SK-N-SH treated with all-trans-retinoic acid at 6 μM for 48 hours (cell line): Measurements from ENCODE around the gene TXLNB.

Experiments
- ATAC-seq: fragments of 200-7000 bp; cut with Tn5 transposase; 3 replicates; pipeline ENCODE4 v1.9.1; 2020; ENCODE audit warnings: mild to moderate bottlenecking, moderate library complexity
- ARNTL ChIP-seq: fragments of 450-650 bp; formaldehyde crosslinking; IDR thresholded peaks from 2 replicates; pipeline ENCODE4 v1.5.0; 2020; ENCODE audit warnings: low read depth, mild to moderate bottlenecking, moderate library complexity, borderline replicate concordance
- BACH2 ChIP-seq: fragments of 250-450 bp; sonication (Bioruptor Pico); IDR thresholded peaks from 2 replicates; pipeline ENCODE4 v1.9.0; 2021; ENCODE audit warnings: mild to moderate bottlenecking, borderline replicate concordance
- ESRRG ChIP-seq: fragments of 250-450 bp; sonication (Bioruptor Pico); IDR thresholded peaks from 2 replicates; pipeline ENCODE4 v1.6.1; 2021; ENCODE audit warnings: mild to moderate bottlenecking
- GLIS3 ChIP-seq: fragments of 250-450 bp; sonication (Bioruptor Pico); IDR thresholded peaks from 2 replicates; pipeline ENCODE4 v1.5.0; 2020; ENCODE audit warnings: mild to moderate bottlenecking, moderate library complexity
- ISL1 ChIP-seq: fragments of 250-450 bp; sonication (Bioruptor Pico); IDR thresholded peaks from 2 replicates; pipeline ENCODE4 v2.1.2; 2022; ENCODE audit warnings: mild to moderate bottlenecking, moderate library complexity
- PPARA ChIP-seq: fragments of 250-450 bp; sonication (Bioruptor Pico); IDR thresholded peaks from 2 replicates; pipeline ENCODE4 v1.5.0; 2020; ENCODE audit warnings: mild to moderate bottlenecking, borderline replicate concordance
- RARB ChIP-seq: fragments of 250-450 bp; sonication (Bioruptor Pico); IDR thresholded peaks from 2 replicates; pipeline ENCODE4 v1.8.0; 2021; ENCODE audit warnings: mild to moderate bottlenecking, moderate library complexity
- SNAI2 ChIP-seq: fragments of 250-450 bp; sonication (Bioruptor Pico); IDR thresholded peaks from 2 replicates; pipeline ENCODE4 v1.5.0; 2020; ENCODE audit warnings: mild to moderate bottlenecking, moderate library complexity
- TCF4 ChIP-seq: fragments of 250-450 bp; sonication (Bioruptor Pico); IDR thresholded peaks from 2 replicates; pipeline ENCODE4 v1.8.0; 2021; ENCODE audit warnings: mild to moderate bottlenecking, moderate library complexity, borderline replicate concordance
- TOX ChIP-seq: fragments of 250-450 bp; sonication (Bioruptor Pico); IDR thresholded peaks from 2 replicates; pipeline ENCODE4 v1.8.0; 2021; ENCODE audit warnings: mild to moderate bottlenecking, moderate library complexity, borderline replicate concordance
- ZC3H10 ChIP-seq: fragments of 250-450 bp; sonication (Bioruptor Pico); IDR thresholded peaks from 2 replicates; pipeline ENCODE4 v1.5.1; 2021; ENCODE audit warnings: mild to moderate bottlenecking, moderate library complexity
- ZFP3 ChIP-seq: fragments of 250-450 bp; sonication (Bioruptor Pico); IDR thresholded peaks from 2 replicates; pipeline ENCODE4 v1.5.0; 2020; ENCODE audit warnings: mild to moderate bottlenecking, moderate library complexity
- ZFP30 ChIP-seq: fragments of 450-650 bp; formaldehyde crosslinking; IDR thresholded peaks from 2 replicates; pipeline ENCODE4 v1.5.0; 2022; ENCODE audit warnings: mild to moderate bottlenecking, moderate library complexity
- ZNF70 ChIP-seq: fragments of 450-650 bp; formaldehyde crosslinking; IDR thresholded peaks from 2 replicates; pipeline ENCODE4 v1.5.0; 2020; ENCODE audit warnings: mild to moderate bottlenecking, moderate library complexity
- ZNF8 ChIP-seq: fragments of 450-650 bp; formaldehyde crosslinking; IDR thresholded peaks from 2 replicates; pipeline ENCODE4 v1.5.0; 2020; ENCODE audit warnings: mild to moderate bottlenecking, moderate library complexity
- TF ChIP-seq, protein P1 (sequence below): fragments of 250-450 bp; sonication (Bioruptor Pico); IDR thresholded peaks from 2 replicates; pipeline ENCODE4 v1.5.1; 2021; ENCODE audit warnings: mild to moderate bottlenecking, moderate library complexity
- TF ChIP-seq, protein P2 (sequence below): fragments of 250-450 bp; sonication (Bioruptor Pico); IDR thresholded peaks from 2 replicates; pipeline ENCODE4 v1.8.0; 2021; ENCODE audit warnings: low read depth, mild to moderate bottlenecking, moderate library complexity, borderline replicate concordance
- TF ChIP-seq, protein P3 (sequence below): fragments of 250-450 bp; sonication (Bioruptor Pico); IDR thresholded peaks from 2 replicates; pipeline ENCODE4 v1.5.1; 2020; ENCODE audit warnings: low read depth, mild to moderate bottlenecking, moderate library complexity
- TF ChIP-seq, protein P4 (sequence below): fragments of 250-450 bp; sonication (Bioruptor Pico); IDR thresholded peaks from 2 replicates; pipeline ENCODE4 v1.8.0; 2020; ENCODE audit warnings: mild to moderate bottlenecking, moderate library complexity, borderline replicate concordance
- TF ChIP-seq, protein P5 (sequence below): fragments of 250-450 bp; sonication (Bioruptor Pico); IDR thresholded peaks from 2 replicates; pipeline ENCODE4 v1.5.0; 2020; ENCODE audit warnings: mild to moderate bottlenecking, moderate library complexity

The TXLNB gene

DNA sequence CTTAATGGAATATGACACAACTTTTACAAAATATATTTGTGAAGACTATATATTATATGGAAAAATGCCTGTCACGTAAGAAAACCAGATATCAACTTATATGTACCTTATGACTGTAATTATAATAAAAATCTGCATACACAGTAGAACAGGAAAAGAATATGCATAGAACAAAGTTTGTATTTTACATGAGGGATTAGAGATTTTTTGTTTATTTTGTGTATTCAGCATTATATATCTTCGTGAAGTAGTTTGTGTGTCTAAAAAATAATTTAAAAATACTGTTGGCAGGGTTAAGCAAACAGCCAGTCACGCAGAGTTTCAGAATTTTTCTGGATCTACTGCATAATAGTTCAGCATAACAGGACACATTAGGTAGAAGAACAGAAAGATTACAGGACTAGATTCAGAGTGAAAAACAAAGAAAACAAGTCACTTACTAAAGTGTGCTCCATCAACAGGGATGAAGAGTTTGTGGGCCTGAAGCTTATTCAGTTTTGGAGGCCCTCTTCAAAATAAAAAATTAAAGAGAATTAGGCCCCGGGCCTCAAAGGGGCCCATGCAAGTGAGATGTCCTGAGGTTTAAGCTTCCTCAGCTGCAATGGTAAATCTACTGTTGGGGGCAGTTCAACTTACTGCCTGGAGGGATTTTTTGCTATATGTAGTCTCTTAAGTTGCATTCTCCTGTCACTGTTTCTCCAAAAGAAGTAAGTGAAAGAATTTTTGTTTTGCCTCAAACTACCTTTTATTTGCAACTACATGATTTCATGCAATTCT, 16.3 kb downstream of the TXLNB start:
- no peak for ATAC-seq
- TF ChIP-seq, protein P1, sequence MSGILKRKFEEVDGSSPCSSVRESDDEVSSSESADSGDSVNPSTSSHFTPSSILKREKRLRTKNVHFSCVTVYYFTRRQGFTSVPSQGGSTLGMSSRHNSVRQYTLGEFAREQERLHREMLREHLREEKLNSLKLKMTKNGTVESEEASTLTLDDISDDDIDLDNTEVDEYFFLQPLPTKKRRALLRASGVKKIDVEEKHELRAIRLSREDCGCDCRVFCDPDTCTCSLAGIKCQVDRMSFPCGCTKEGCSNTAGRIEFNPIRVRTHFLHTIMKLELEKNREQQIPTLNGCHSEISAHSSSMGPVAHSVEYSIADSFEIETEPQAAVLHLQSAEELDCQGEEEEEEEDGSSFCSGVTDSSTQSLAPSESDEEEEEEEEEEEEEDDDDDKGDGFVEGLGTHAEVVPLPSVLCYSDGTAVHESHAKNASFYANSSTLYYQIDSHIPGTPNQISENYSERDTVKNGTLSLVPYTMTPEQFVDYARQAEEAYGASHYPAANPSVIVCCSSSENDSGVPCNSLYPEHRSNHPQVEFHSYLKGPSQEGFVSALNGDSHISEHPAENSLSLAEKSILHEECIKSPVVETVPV (CRISPR knock-in tag): no peak
- TF ChIP-seq PPARA (CRISPR knock-in tag) (no peak), ZFP3 (CRISPR knock-in tag) (no peak), ISL1 (no peak), BACH2 (CRISPR knock-in tag) (no peak), TOX (CRISPR knock-in tag) (no peak)
- TF ChIP-seq, protein P2, sequence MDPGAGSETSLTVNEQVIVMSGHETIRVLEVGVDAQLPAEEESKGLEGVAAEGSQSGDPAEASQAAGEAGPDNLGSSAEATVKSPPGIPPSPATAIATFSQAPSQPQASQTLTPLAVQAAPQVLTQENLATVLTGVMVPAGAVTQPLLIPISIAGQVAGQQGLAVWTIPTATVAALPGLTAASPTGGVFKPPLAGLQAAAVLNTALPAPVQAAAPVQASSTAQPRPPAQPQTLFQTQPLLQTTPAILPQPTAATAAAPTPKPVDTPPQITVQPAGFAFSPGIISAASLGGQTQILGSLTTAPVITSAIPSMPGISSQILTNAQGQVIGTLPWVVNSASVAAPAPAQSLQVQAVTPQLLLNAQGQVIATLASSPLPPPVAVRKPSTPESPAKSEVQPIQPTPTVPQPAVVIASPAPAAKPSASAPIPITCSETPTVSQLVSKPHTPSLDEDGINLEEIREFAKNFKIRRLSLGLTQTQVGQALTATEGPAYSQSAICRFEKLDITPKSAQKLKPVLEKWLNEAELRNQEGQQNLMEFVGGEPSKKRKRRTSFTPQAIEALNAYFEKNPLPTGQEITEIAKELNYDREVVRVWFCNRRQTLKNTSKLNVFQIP (CRISPR knock-in tag): no peak
- TF ChIP-seq, protein P3, sequence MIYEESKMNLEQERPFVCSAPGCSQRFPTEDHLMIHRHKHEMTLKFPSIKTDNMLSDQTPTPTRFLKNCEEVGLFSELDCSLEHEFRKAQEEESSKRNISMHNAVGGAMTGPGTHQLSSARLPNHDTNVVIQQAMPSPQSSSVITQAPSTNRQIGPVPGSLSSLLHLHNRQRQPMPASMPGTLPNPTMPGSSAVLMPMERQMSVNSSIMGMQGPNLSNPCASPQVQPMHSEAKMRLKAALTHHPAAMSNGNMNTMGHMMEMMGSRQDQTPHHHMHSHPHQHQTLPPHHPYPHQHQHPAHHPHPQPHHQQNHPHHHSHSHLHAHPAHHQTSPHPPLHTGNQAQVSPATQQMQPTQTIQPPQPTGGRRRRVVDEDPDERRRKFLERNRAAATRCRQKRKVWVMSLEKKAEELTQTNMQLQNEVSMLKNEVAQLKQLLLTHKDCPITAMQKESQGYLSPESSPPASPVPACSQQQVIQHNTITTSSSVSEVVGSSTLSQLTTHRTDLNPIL: no peak

DNA sequence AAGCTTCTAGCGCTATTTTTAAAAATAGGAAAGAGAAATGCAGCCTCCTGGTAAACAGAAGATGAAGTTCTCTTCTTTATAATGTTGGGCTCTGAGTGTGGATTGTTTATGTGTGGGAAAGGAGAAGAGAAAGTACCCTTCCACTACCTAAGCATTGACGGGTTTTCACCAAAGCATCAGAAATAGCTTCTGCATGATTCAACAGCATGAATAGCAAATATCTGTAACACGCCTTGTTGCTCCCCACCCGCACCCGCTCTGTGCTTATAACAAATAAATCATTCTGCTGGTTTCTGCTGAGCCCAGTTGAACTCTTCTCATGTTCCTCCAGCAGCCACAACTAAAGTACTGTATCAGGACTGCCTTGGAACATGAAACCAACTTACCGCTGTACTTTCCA, 20.7 kb downstream of the TXLNB start:
- no peak for ATAC-seq
- TF ChIP-seq ZNF70 (CRISPR knock-in tag) (no peak), ZC3H10 (CRISPR knock-in tag) (no peak), ESRRG (no peak), ZFP3 (CRISPR knock-in tag) (no peak), ARNTL (CRISPR knock-in tag) (no peak), GLIS3 (CRISPR knock-in tag) (no peak), TOX (CRISPR knock-in tag) (no peak)
- TF ChIP-seq, protein P4, sequence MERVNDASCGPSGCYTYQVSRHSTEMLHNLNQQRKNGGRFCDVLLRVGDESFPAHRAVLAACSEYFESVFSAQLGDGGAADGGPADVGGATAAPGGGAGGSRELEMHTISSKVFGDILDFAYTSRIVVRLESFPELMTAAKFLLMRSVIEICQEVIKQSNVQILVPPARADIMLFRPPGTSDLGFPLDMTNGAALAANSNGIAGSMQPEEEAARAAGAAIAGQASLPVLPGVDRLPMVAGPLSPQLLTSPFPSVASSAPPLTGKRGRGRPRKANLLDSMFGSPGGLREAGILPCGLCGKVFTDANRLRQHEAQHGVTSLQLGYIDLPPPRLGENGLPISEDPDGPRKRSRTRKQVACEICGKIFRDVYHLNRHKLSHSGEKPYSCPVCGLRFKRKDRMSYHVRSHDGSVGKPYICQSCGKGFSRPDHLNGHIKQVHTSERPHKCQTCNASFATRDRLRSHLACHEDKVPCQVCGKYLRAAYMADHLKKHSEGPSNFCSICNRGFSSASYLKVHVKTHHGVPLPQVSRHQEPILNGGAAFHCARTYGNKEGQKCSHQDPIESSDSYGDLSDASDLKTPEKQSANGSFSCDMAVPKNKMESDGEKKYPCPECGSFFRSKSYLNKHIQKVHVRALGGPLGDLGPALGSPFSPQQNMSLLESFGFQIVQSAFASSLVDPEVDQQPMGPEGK (CRISPR knock-in tag): no peak
- TF ChIP-seq, protein P5, sequence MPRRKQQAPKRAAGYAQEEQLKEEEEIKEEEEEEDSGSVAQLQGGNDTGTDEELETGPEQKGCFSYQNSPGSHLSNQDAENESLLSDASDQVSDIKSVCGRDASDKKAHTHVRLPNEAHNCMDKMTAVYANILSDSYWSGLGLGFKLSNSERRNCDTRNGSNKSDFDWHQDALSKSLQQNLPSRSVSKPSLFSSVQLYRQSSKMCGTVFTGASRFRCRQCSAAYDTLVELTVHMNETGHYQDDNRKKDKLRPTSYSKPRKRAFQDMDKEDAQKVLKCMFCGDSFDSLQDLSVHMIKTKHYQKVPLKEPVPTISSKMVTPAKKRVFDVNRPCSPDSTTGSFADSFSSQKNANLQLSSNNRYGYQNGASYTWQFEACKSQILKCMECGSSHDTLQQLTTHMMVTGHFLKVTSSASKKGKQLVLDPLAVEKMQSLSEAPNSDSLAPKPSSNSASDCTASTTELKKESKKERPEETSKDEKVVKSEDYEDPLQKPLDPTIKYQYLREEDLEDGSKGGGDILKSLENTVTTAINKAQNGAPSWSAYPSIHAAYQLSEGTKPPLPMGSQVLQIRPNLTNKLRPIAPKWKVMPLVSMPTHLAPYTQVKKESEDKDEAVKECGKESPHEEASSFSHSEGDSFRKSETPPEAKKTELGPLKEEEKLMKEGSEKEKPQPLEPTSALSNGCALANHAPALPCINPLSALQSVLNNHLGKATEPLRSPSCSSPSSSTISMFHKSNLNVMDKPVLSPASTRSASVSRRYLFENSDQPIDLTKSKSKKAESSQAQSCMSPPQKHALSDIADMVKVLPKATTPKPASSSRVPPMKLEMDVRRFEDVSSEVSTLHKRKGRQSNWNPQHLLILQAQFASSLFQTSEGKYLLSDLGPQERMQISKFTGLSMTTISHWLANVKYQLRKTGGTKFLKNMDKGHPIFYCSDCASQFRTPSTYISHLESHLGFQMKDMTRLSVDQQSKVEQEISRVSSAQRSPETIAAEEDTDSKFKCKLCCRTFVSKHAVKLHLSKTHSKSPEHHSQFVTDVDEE (CRISPR knock-in tag): no peak

DNA sequence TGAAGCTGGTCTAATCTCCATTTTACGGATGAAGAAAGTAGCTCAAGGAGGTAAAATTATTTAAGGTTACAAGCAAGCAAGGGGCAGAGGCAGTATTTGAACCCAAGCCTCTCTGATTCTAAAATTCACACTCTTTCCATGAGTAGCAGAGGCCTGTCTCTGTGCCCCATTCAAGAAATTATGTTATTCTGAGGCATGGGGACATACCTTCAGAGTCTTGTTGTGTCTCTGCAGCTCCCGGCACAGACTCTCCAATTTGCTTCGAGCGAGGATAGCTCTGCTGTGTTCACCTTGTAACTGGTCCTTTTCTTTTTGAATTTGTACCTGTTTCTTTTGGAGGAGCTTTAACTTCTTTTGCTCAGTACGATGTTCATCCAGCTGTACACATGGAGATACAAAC, 21.5 kb downstream of the TXLNB start:
- TF ChIP-seq ZNF8 (CRISPR knock-in tag) (no peak), TCF4 (CRISPR knock-in tag) (no peak), BACH2 (CRISPR knock-in tag) (no peak), RARB (CRISPR knock-in tag) (no peak), GLIS3 (CRISPR knock-in tag) (no peak), ZNF70 (CRISPR knock-in tag) (no peak), ZC3H10 (CRISPR knock-in tag) (no peak), ZFP3 (CRISPR knock-in tag) (no peak), SNAI2 (CRISPR knock-in tag) (no peak), ZFP30 (CRISPR knock-in tag) (no peak)
- TF ChIP-seq, protein P3: no peak
- TF ChIP-seq, protein P2 (CRISPR knock-in tag): no peak
- TF ChIP-seq, protein P5 (CRISPR knock-in tag): no peak
- no peak for ATAC-seq
